K562 (cell line): ENCODE results near the gene CACNB1. TPM values are rescaled to one million over a fixed set of nuclear protein-coding genes. Genes with fewer than 3 reads are reported as not detected.

ENCODE experiments used
- ATF3 ChIP-seq, 2 experiments: fragments of 450-650 bp in 1 of 2; sonication (generic) in 1 of 2; formaldehyde crosslinking in 1 of 2; IDR thresholded peaks in 1 of 2; conservative IDR thresholded peaks in 1 of 2; 2 replicates each; pipeline versions ENCODE4 v1.6.1 to v1.8.1; 2016 to 2023; ENCODE audit warnings: mild to moderate bottlenecking in 2 of 2, moderate library complexity in 2 of 2, inconsistent platforms in 1 of 2, missing genetic modification reagents in 1 of 2
- ETS2 ChIP-seq: IDR thresholded peaks from 2 replicates; pipeline ENCODE4 v1.6.1; 2016; ENCODE audit warnings: borderline replicate concordance, missing genetic modification characterization, mild to moderate bottlenecking, moderate library complexity, missing compliant biosample characterization; ENCODE audit not compliant: poor library complexity, severe bottlenecking
- HNRNPL ChIP-seq: fragments of 200-400 bp; formaldehyde crosslinking; IDR thresholded peaks from 2 replicates; pipeline ENCODE4 v1.6.1; 2017; ENCODE audit warnings: low read depth, mild to moderate bottlenecking, low read length
- IFI16 ChIP-seq: fragments of 250-450 bp; sonication (Bioruptor Pico); IDR thresholded peaks from 2 replicates; pipeline ENCODE4 v2.1.2; 2022; ENCODE audit warnings: mild to moderate bottlenecking, inconsistent platforms
- MAFF ChIP-seq: IDR thresholded peaks from 2 replicates; pipeline ENCODE4 v1.6.1; 2012; ENCODE audit warnings: low read length, improper control_type of control experiment
- MYBL2 ChIP-seq, 2 experiments: fragments of 450-650 bp in 1 of 2; sonication (generic) in 1 of 2; formaldehyde crosslinking in 1 of 2; IDR thresholded peaks; 2 replicates each; pipeline versions ENCODE4 v1.6.1 to v1.8.1; 2017 to 2022; ENCODE audit warnings: borderline replicate concordance in 1 of 2, inconsistent platforms in 1 of 2, low read depth in 1 of 2, mild to moderate bottlenecking in 1 of 2, missing genetic modification reagents in 1 of 2, moderate library complexity in 1 of 2
- NFIX ChIP-seq: fragments of 250-450 bp; sonication (Bioruptor Pico); IDR thresholded peaks from 2 replicates; pipeline ENCODE4 v1.4.0; 2020; ENCODE audit warnings: low read depth, mild to moderate bottlenecking, moderate library complexity
- NONO ChIP-seq, 2 experiments: fragments of 200-400 bp in 1 of 2; fragments of 450-650 bp in 1 of 2; formaldehyde crosslinking in 1 of 2; IDR thresholded peaks; 2 replicates each; pipeline ENCODE4 v1.6.1; 2017; ENCODE audit warnings: low read depth in 2 of 2, mild to moderate bottlenecking in 2 of 2, moderate library complexity in 2 of 2, low read length in 1 of 2
- POLR2B ChIP-seq: fragments of 450-650 bp; IDR thresholded peaks from 2 replicates; pipeline ENCODE4 v1.6.1; 2018; ENCODE audit warnings: low read depth; ENCODE audit not compliant: partially characterized antibody
- PRPF4 ChIP-seq: fragments of 200-400 bp; formaldehyde crosslinking; IDR thresholded peaks from one replicate; pipeline ENCODE4 v1.6.1; 2017; ENCODE audit warnings: low read length, low read depth, mild to moderate bottlenecking; ENCODE audit not compliant: insufficient read depth, poor library complexity, severe bottlenecking
- PTTG1 ChIP-seq: fragments of 450-650 bp; IDR thresholded peaks from 2 replicates; pipeline ENCODE4 v1.6.1; 2016; ENCODE audit warnings: low read depth, mild to moderate bottlenecking, missing genetic modification characterization, missing compliant biosample characterization
- SAFB ChIP-seq: fragments of 200-400 bp; formaldehyde crosslinking; IDR thresholded peaks from 2 replicates; pipeline ENCODE4 v1.6.1; 2017; ENCODE audit warnings: low read depth, low read length, borderline replicate concordance
- SRSF7 ChIP-seq: fragments of 200-400 bp; formaldehyde crosslinking; optimal IDR thresholded peaks from 2 replicates; pipeline ENCODE3; 2017; ENCODE audit warnings: mild to moderate bottlenecking, low read depth, low read length
- STAT5A ChIP-seq: IDR thresholded peaks from 2 replicates; pipeline ENCODE4 v1.6.1; 2012; ENCODE audit warnings: low read length, inconsistent platforms, borderline replicate concordance
- XRCC3 ChIP-seq: fragments of 450-650 bp; IDR thresholded peaks from 2 replicates; pipeline ENCODE4 v1.6.1; 2017; ENCODE audit warnings: mild to moderate bottlenecking, moderate library complexity
- ZNF197 ChIP-seq: fragments of 200-800 bp; sonication (Bioruptor generic); IDR thresholded peaks from 2 replicates; pipeline ENCODE4 v1.6.1; 2016; ENCODE audit warnings: low read depth, missing genetic modification characterization, missing compliant biosample characterization
- ZNF217 ChIP-seq: sonication (generic); formaldehyde crosslinking; IDR thresholded peaks from 2 replicates; pipeline ENCODE4 v1.8.0; 2022; ENCODE audit warnings: mild to moderate bottlenecking, missing genetic modification reagents
- ZNF311 ChIP-seq: fragments of 250-450 bp; sonication (Bioruptor Pico); IDR thresholded peaks from 2 replicates; pipeline ENCODE4 v1.4.0; 2020; ENCODE audit warnings: mild to moderate bottlenecking, moderate library complexity
- ZNF347 ChIP-seq: fragments of 450-650 bp; formaldehyde crosslinking; IDR thresholded peaks from 2 replicates; pipeline ENCODE4 v1.4.0; 2020; ENCODE audit warnings: low read depth, mild to moderate bottlenecking, moderate library complexity
- ZNF407 ChIP-seq: fragments of 450-650 bp; IDR thresholded peaks from 2 replicates; pipeline ENCODE4 v1.6.1; 2016; ENCODE audit warnings: low read depth
- polyA plus RNA-seq, 8 experiments: library from polyadenylated mRNA; depleted of rRNA in 4 of 8; stranded (reverse) in 5 of 8; unstranded in 3 of 8; fragments of >200 nt; fragmentation: Nextera tagmentation in 2 of 8; fragmentation: Illumina TruSeq in 1 of 8; extraction: Ambion mirVana in 2 of 8; extraction: Trizol in 1 of 8; gene quantifications; 2 replicates each; pipeline versions ENCODE4 v1.2.1 to v1.2.3, GENCODE V29; 2011 to 2014; ENCODE audit warnings: inconsistent platforms in 1 of 8, missing spikeins in 1 of 8
- total RNA-seq, 7 experiments: library from RNA; depleted of rRNA in 6 of 7; stranded (reverse); fragments of >200 nt in 6 of 7; fragmentation: Illumina TruSeq in 2 of 7; extraction: Trizol in 2 of 7; gene quantifications; 2 replicates each; pipeline versions ENCODE4 v1.2.1 to v1.2.3, GENCODE V29; 2011 to 2021; ENCODE audit warnings: low replicate concordance in 1 of 7

Gene CACNB1
- total and polyA plus RNA-seq, 9 of the 15 experiments (the other 6 are each of a cell fraction or from before 2014, with no cell fraction given), result 0.08 to 7.4 (median 3.0) TPM

- TF ChIP-seq HNRNPL (no peak), ZNF347 (CRISPR knock-in tag) (no peak), XRCC3 (no peak), ZNF407 (no peak), ZNF197 (CRISPR knock-in tag) (no peak), ETS2 (tag) (no peak), ZNF217 (CRISPR knock-in tag) (no peak), ATF3 (IDR thresholded peaks at IDR 0.05) (peak; percentile 46; the same call in 1 of the 2 replicates), ATF3 (CRISPR knock-in tag; conservative IDR thresholded peaks at IDR 0.05) (no peak), MAFF (peak; percentile 95), PTTG1 (tag) (no peak), ZNF311 (no peak), IFI16 (CRISPR knock-in tag) (no peak), MYBL2 (IDR thresholded peaks at IDR 0.05; ENCODE audit: low read depth) (no peak), MYBL2 (CRISPR knock-in tag; IDR thresholded peaks at IDR 0.05; ENCODE audit: borderline replicate concordance) (no peak), POLR2B (no peak), PRPF4 (no peak), NFIX (CRISPR knock-in tag) (no peak), STAT5A (no peak), NONO (IDR thresholded peaks at IDR 0.05; ENCODE audit: low read depth in 2 of 2, low read length in 1 of 2) (no peak), SRSF7 (no peak), SAFB (no peak)
Observed at GRCh38 chr17:39132192-39132610, 65.3 kb downstream of the CACNB1 start (continued).
